GM18907 (cell line): Measurements from ENCODE around the gene PPY.
"Not testable (repeated sequence)": the region's sequence is repeated elsewhere in the genome, so short reads cannot be mapped to it uniquely, and the experiment has no call there.

Experiments used
- ATAC-seq: cut with Tn5 transposase; IDR thresholded peaks from one replicate; pipeline ENCODE4 v1.9.1; 2021; ENCODE audit warnings: mild to moderate bottlenecking, moderate library complexity; ENCODE audit not compliant: unreplicated experiment

The PPY gene

GRCh38 chr17:43942051-43942685, at the start of gene PPY:
Gene PPY, minus strand, starts transcription at chr17:43942476. Its CDS starts 822 bp downstream, at chr17:43941654.
- no peak for ATAC-seq

- no peak for ATAC-seq
Measured at GRCh38 chr17:43988301-43988700, 46.0 kb upstream of the PPY start.

GRCh38 chr17:43987131-43988021, 45.1 kb upstream of the PPY start:
- ATAC-seq = no peak

- ATAC-seq = no peak
Measured at GRCh38 chr17:43986225-43986981, 44.1 kb upstream of the PPY start.

- no peak for ATAC-seq
Measured at GRCh38 chr17:43984521-43984920, 42.2 kb upstream of the PPY start.

- ATAC-seq = no peak
Measured at GRCh38 chr17:43983515-43984411, 41.5 kb upstream of the PPY start.

GRCh38 chr17:43983196-43983514, 40.9 kb upstream of the PPY start:
- no peak for ATAC-seq

- ATAC-seq = no peak
Measured at GRCh38 chr17:43982171-43982570, 39.9 kb upstream of the PPY start.

- ATAC-seq = no peak
Measured at GRCh38 chr17:43979671-43980070, 37.4 kb upstream of the PPY start.

GRCh38 chr17:43979011-43979410, 36.7 kb upstream of the PPY start:
- no peak for ATAC-seq

- ATAC-seq = no peak
Measured at GRCh38 chr17:43978078-43978477, 35.8 kb upstream of the PPY start.

- ATAC-seq = no peak
Measured at GRCh38 chr17:43976963-43977837, 34.9 kb upstream of the PPY start.

GRCh38 chr17:43975898-43976297, 33.6 kb upstream of the PPY start:
- no peak for ATAC-seq

GRCh38 chr17:43974382-43975266, 32.3 kb upstream of the PPY start:
- ATAC-seq = no peak

- ATAC-seq = not testable (repeated sequence)
Measured at GRCh38 chr17:43972444-43973212, 30.4 kb upstream of the PPY start.

- ATAC-seq = not testable (repeated sequence)
Measured at GRCh38 chr17:43971436-43971835, 29.2 kb upstream of the PPY start.

GRCh38 chr17:43970366-43970765, 28.1 kb upstream of the PPY start:
- no peak for ATAC-seq
